Measurements from ENCODE around the gene ASTN2. TPM values are rescaled to one million over a fixed set of nuclear protein-coding genes. Genes with fewer than 3 reads are reported as not detected.

Gene ASTN2
- total and polyA plus RNA-seq, 4 donors, result 0.57 to 2.9 (median 1.4) TPM

GRCh38 chr9:117368684-117369230, 46.1 kb downstream of the ASTN2 start:
- Histone ChIP-seq H3K9me3 (ENCODE audit: control insufficient read depth in 4 of 4, low read length in 3 of 4) (no peaks in the 10 kb centered on the region), H3K27ac (ENCODE audit: low read depth in 1 of 2, low read length in 2 of 2) (no peak overlapping the region), H3K36me3 (ENCODE audit: control insufficient read depth in 4 of 4, insufficient read depth in 3 of 4, low read depth in 1 of 4, low read length in 3 of 4) (no peaks in the 10 kb centered on the region), H3K4me1 (ENCODE audit: control insufficient read depth in 4 of 4, insufficient read depth in 4 of 4, low read length in 3 of 4) (no peaks in the 10 kb centered on the region), H3K27me3 (ENCODE audit: control insufficient read depth in 4 of 4, insufficient read depth in 4 of 4, low read length in 3 of 4) (no peaks in the 10 kb centered on the region), H3K9ac (ENCODE audit: low read depth in 1 of 2, low read length in 2 of 2) (no peak overlapping the region), H3K4me3 (ENCODE audit: low read depth in 1 of 3, low read length in 3 of 3) (no peak overlapping the region)
- no peak for DNase-seq (ENCODE audit: low spot score)
- 20% methylated on average over 2 of the region's 2 CpGs for WGBS
- TF ChIP-seq CTCF (IDR thresholded peaks at IDR 0.05; ENCODE audit: low read depth, low read length, missing input control) (no peak), EGR1 (IDR thresholded peaks at IDR 0.05; ENCODE audit: low read depth in 2 of 2) (no peak), ZBTB33 (IDR thresholded peaks at IDR 0.05) (no peak), RXRA (IDR thresholded peaks at IDR 0.05) (no peak), SP1 (IDR thresholded peaks at IDR 0.05) (no peak), ATF3 (IDR thresholded peaks at IDR 0.05) (no peak), TAF1 (conservative IDR thresholded peaks at IDR 0.05) (no peak), HNF4G (IDR thresholded peaks at IDR 0.05) (no peak), FOXA2 (IDR thresholded peaks at IDR 0.05) (no peak), MAX (IDR thresholded peaks at IDR 0.05) (no peak), HNF4A (conservative IDR thresholded peaks at IDR 0.05) (no peak), RAD21 (IDR thresholded peaks at IDR 0.05) (no peak), GABPA (IDR thresholded peaks at IDR 0.05 in 1 of 2, conservative IDR thresholded peaks at IDR 0.05 in 1 of 2) (no peak), REST (IDR thresholded peaks at IDR 0.05) (no peak), JUND (IDR thresholded peaks at IDR 0.05) (no peak), YY1 (IDR thresholded peaks at IDR 0.05) (no peak), NR2F2 (IDR thresholded peaks at IDR 0.05) (no peak)

All from liver (tissue), 9 donors.